ENCODE data around the gene RALGDS.

Gene RALGDS

DNA sequence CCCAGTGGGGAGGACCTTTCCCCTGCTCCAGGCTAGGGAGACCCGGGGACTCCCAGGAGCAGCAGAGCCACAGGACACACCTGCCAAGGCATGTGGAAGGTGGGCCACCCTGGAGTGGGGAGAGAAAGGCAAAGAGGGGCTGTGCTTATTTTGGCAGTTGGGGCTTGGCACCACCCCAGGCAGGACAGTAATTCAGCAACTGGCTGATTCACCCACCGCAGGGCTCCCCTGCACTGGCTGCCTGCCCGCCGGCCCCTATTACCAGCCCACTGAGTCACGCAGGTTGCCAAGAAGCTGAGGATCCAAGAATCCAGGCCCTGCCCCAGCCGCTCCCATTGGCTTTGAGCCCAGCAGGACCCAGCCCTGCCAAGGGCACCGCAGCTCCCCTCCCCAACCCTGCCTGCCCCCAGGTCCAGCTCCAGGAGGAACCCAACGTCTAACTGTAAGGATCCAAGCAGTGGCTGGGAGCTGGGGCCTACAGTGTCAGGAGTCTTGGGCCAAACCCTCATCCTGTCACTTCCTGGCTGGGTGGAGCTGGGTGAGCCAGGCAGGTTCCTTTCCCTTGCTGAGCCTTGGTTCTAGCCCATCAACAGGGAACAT, 14.2 kb upstream of the RALGDS start:
- Mint-ChIP-seq H3K9me3 (no peaks in the 10 kb centered on the region), H3K4me1 (peaks cover 91% of the 10 kb centered on the region), H3K27me3 (no peaks in the 10 kb centered on the region), H3K27ac (peak overlapping the region; percentile 100), H3K36me3 (peaks cover 17% of the 10 kb centered on the region), H3K4me3 (peak overlapping the region; percentile 23)
- peak; percentile 58 for DNase-seq
- CTCF ChIA-PET: interaction anchor here (1.3 to 5.9 kb wide), 5 partner anchors 10 to 113 kb away, joined by 3 to 98 read pairs (median 4); no protein-coding TSS in a partner anchor

DNA sequence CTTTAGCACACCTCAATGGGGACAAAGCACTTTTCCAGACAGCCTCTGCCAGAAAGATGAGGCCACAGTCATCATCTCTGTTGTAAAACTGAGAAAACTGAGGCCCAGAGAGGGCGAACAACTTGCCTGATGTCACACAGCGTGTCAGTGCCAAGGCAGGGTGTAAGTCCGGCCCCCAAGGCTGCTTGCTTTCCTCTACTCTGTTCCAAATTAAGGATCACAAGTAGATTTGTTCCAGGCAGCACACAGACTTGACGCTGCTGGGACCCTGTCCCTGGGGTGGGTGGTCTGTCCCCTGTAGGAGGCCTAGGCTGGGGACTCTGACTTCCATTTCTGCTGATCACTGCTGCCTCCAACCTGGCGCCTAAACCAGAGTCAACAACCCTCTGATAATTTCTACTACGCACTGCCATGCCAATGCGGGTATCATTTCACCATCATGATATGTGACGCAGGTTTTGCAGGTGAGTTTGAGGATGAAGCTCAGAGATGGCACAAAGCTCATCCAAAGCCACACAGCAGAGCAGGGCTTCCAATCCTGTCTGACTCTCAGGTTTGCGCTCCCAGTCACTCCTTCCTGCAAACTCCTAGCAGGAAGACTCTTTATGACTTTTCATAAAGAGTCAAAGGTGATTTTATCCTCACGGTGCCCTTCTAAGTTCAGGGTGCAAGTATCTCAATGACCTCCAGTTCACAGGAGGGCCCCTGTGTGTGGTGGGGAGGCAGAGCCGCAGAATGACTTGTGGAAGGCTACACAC, 13.5 kb upstream of the RALGDS start:
- no peaks in the 10 kb centered on the region for H3K9me3 Mint-ChIP-seq
- peaks cover 18% of the 10 kb centered on the region for H3K36me3 Mint-ChIP-seq
- peak overlapping the region; percentile 53 for H3K4me3 Mint-ChIP-seq

GRCh38 chr9:133133681-133134387, 12.8 kb upstream of the RALGDS start:
- H3K36me3 Mint-ChIP-seq: peaks cover 19% of the 10 kb centered on the region
- H3K27me3 Mint-ChIP-seq: no peaks in the 10 kb centered on the region
- H3K27ac Mint-ChIP-seq: peak overlapping the region; percentile 100
- H3K9me3 Mint-ChIP-seq: no peaks in the 10 kb centered on the region
- DNase-seq: peak; percentile 95
- H3K4me1 Mint-ChIP-seq: peaks cover 86% of the 10 kb centered on the region
- H3K4me3 Mint-ChIP-seq: peak overlapping the region; percentile 53
- CTCF ChIA-PET: interaction anchor here (1.0 to 5.9 kb wide), 6 partner anchors 11 to 38 kb away, joined by 3 to 98 read pairs (median 4); no protein-coding TSS in a partner anchor

More for the DNA sequence above, 13.5 kb upstream of the RALGDS start:
- Mint-ChIP-seq H3K4me1 (peaks cover 89% of the 10 kb centered on the region), H3K27me3 (no peaks in the 10 kb centered on the region), H3K27ac (peak overlapping the region; percentile 100)
- peak; percentile 49 for DNase-seq
- CTCF ChIA-PET: interaction anchor here (1.3 to 5.9 kb wide), 5 partner anchors 10 to 112 kb away, joined by 3 to 98 read pairs (median 4); no protein-coding TSS in a partner anchor

DNA sequence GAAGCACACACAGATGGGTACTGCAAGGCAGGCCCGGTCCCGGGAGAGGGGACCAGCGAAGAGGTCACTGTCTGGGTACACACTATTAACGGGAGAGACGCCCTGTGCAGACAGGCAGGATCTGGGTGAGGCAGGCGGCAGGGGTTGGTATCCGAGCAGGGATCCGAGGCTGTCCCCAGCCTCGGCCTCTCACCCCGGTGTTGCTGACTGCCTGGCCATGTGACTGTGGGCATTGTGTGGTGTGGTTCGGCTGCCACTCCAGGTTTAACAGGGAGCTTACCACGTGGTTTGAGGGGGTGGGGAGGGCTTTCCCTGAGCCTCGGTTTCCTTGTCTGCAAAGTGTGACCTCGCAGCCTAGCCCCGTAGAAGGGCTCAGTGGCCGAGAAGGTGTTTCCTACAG, 11.1 kb upstream of the RALGDS start:
- peaks cover 83% of the 10 kb centered on the region for H3K4me1 Mint-ChIP-seq
- no peaks in the 10 kb centered on the region for H3K27me3 Mint-ChIP-seq
- no peaks in the 10 kb centered on the region for H3K9me3 Mint-ChIP-seq
- H3K27ac Mint-ChIP-seq: peak overlapping the region; percentile 100
- CTCF ChIA-PET: interaction anchor here (2.3 to 5.9 kb wide), 2 partner anchors 13 to 26 kb away, joined by 7 to 98 read pairs; no protein-coding TSS in a partner anchor
- DNase-seq: no peak
- no peak overlapping the region for H3K4me3 Mint-ChIP-seq
- H3K36me3 Mint-ChIP-seq: peaks cover 26% of the 10 kb centered on the region

- Mint-ChIP-seq H3K4me1 (peaks cover 82% of the 10 kb centered on the region), H3K27ac (peak overlapping the region; percentile 100), H3K4me3 (peak overlapping the region; percentile 48), H3K36me3 (peaks cover 24% of the 10 kb centered on the region), H3K9me3 (no peaks in the 10 kb centered on the region), H3K27me3 (no peaks in the 10 kb centered on the region)
- no peak for DNase-seq
- CTCF ChIA-PET: interaction anchor here (1.2 to 1.5 kb wide), 2 partner anchors 13 to 25 kb away, joined by 4 to 8 read pairs; no protein-coding TSS in a partner anchor
Measured at GRCh38 chr9:133131506-133131905, 10.5 kb upstream of the RALGDS start.

- no peaks in the 10 kb centered on the region for H3K9me3 Mint-ChIP-seq
- CTCF ChIA-PET: interaction anchor here (1.0 to 1.5 kb wide), 3 partner anchors 13 to 25 kb away, joined by 4 to 8 read pairs (median 5); no protein-coding TSS in a partner anchor
- peaks cover 81% of the 10 kb centered on the region for H3K4me1 Mint-ChIP-seq
- H3K4me3 Mint-ChIP-seq: peak overlapping the region; percentile 76
- H3K27me3 Mint-ChIP-seq: no peaks in the 10 kb centered on the region
- peak overlapping the region; percentile 100 for H3K27ac Mint-ChIP-seq
- peaks cover 23% of the 10 kb centered on the region for H3K36me3 Mint-ChIP-seq
- DNase-seq: peak; percentile 73
Measured at GRCh38 chr9:133130685-133131244, 9.7 kb upstream of the RALGDS start.

GRCh38 chr9:133129001-133129795, 8.2 kb upstream of the RALGDS start:
- H3K4me3 Mint-ChIP-seq: peak overlapping the region; percentile 76
- peaks cover 77% of the 10 kb centered on the region for H3K4me1 Mint-ChIP-seq
- H3K9me3 Mint-ChIP-seq: no peaks in the 10 kb centered on the region
- no peaks in the 10 kb centered on the region for H3K27me3 Mint-ChIP-seq
- DNase-seq: no peak
- H3K36me3 Mint-ChIP-seq: peaks cover 25% of the 10 kb centered on the region
- H3K27ac Mint-ChIP-seq: peak overlapping the region; percentile 62
- CTCF ChIA-PET: interaction anchor here (0.7 to 1.1 kb wide), 2 partner anchors 15 kb away, joined by 3 to 4 read pairs; no protein-coding TSS in a partner anchor

- no peaks in the 10 kb centered on the region for H3K9me3 Mint-ChIP-seq
- H3K4me3 Mint-ChIP-seq: no peak overlapping the region
- peaks cover 75% of the 10 kb centered on the region for H3K4me1 Mint-ChIP-seq
- no peak for DNase-seq
- H3K27ac Mint-ChIP-seq: peak overlapping the region; percentile 55
- CTCF ChIA-PET: interaction anchor here (0.9 to 1.1 kb wide), 2 partner anchors 16 to 24 kb away, joined by 3 read pairs; no protein-coding TSS in a partner anchor
- no peaks in the 10 kb centered on the region for H3K27me3 Mint-ChIP-seq
- peaks cover 22% of the 10 kb centered on the region for H3K36me3 Mint-ChIP-seq
Measured at GRCh38 chr9:133128152-133128551, 7.1 kb upstream of the RALGDS start.

- peak overlapping the region; percentile 37 for H3K27ac Mint-ChIP-seq
- H3K4me3 Mint-ChIP-seq: no peak overlapping the region
- CTCF ChIA-PET: interaction anchor here (1.4 kb wide), 1 partner anchor 17 kb away, joined by 8 read pairs; no protein-coding TSS in a partner anchor
- H3K27me3 Mint-ChIP-seq: no peaks in the 10 kb centered on the region
- peaks cover 74% of the 10 kb centered on the region for H3K4me1 Mint-ChIP-seq
- H3K9me3 Mint-ChIP-seq: no peaks in the 10 kb centered on the region
- DNase-seq: no peak
- peaks cover 22% of the 10 kb centered on the region for H3K36me3 Mint-ChIP-seq
Measured at GRCh38 chr9:133127340-133127981, 6.4 kb upstream of the RALGDS start.

DNA sequence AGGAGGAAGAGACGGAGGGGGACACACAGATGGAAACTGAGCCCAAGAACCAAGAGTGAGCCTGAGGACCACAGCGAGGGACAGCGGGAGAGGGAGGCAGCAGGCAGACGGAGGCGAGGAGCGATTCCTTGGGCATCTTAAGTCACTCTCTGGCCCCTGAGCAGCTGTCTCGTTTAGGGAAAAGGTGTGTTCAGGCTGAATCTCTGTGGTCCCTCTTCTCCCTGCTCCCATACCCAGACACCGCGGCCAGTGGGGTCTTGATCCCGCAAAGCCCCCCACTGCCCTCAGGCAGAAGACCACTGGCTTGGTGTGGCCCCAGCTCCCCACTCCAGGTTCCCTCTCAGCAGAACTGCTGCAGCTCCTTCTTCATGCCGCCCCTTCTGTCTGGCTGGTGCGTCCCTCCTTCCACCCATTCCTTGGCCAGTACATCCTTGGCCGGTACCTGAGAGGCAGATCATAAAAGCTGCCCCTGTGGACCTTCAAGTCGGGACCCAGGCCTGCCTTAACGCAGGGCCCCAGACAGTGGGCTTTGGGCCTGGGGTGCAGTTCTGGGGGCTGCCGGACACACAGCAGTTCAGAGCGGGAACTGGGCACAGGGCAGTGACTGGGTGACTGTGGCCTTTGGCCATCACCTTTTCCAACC, 5.8 kb upstream of the RALGDS start:
- no peak for DNase-seq
- no peaks in the 10 kb centered on the region for H3K27me3 Mint-ChIP-seq
- no peak overlapping the region for H3K4me3 Mint-ChIP-seq
- CTCF ChIA-PET: interaction anchor here (1.4 kb wide), 1 partner anchor 17 kb away, joined by 8 read pairs; no protein-coding TSS in a partner anchor
- H3K4me1 Mint-ChIP-seq: peaks cover 74% of the 10 kb centered on the region
- peak overlapping the region; percentile 42 for H3K27ac Mint-ChIP-seq
- peaks cover 22% of the 10 kb centered on the region for H3K36me3 Mint-ChIP-seq
- no peaks in the 10 kb centered on the region for H3K9me3 Mint-ChIP-seq

- CTCF ChIA-PET: interaction anchor here (1.0 to 1.4 kb wide), 2 partner anchors 18 to 21 kb away, joined by 4 to 8 read pairs; no protein-coding TSS in a partner anchor
- Mint-ChIP-seq H3K27me3 (no peaks in the 10 kb centered on the region), H3K4me3 (no peak overlapping the region), H3K9me3 (no peaks in the 10 kb centered on the region), H3K4me1 (peaks cover 72% of the 10 kb centered on the region), H3K36me3 (peaks cover 25% of the 10 kb centered on the region), H3K27ac (peak overlapping the region; percentile 42)
- DNase-seq: no peak
Measured at GRCh38 chr9:133125941-133126696, 5.1 kb upstream of the RALGDS start.

DNA sequence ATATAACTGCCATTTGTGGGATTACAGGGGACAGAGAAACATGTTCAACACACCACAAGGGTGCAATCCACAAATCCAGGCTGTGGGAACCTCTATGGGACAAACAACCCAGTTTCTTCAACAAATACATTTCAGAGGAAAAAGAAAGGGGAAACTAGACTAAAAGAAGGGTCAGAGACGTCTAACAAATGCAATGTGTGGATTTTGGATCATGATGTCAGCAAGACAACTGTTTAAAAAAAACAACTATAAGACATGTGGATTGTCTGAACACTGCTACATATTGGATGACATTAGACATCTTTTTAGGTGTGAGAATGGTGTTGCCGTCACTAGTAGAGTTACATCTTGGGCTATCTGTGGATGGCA, 3.9 kb upstream of the RALGDS start:
- Mint-ChIP-seq H3K36me3 (peaks cover 20% of the 10 kb centered on the region), H3K27ac (no peak overlapping the region), H3K4me3 (no peak overlapping the region), H3K4me1 (peaks cover 74% of the 10 kb centered on the region), H3K27me3 (no peaks in the 10 kb centered on the region), H3K9me3 (no peaks in the 10 kb centered on the region)
- no peak for DNase-seq
- CTCF ChIA-PET: interaction anchor here (1.0 kb wide), 1 partner anchor 22 kb away, joined by 4 read pairs; no protein-coding TSS in a partner anchor

Data from activated naive CD4-positive, alpha-beta T cell treated with anti-CD3 and anti-CD28 coated beads, Interleukin-2, amount 10 ng/mL, durations not matched to agents 7 days and 5 days (primary cell).